Lower lobe of right lung (tissue), 2 donors: Measurements from ENCODE around the gene PAOX. TPM values are rescaled to one million over a fixed set of nuclear protein-coding genes. Genes with fewer than 3 reads are reported as not detected.

ENCODE experiments used
- ATAC-seq, 2 donors: fragments of 200-7000 bp; cut with Tn5 transposase; one replicate each; pipeline ENCODE4 v1.9.1; 2020 to 2022; ENCODE audit warnings: mild to moderate bottlenecking in 2 of 2, moderate library complexity in 2 of 2
- DNase-seq: peaks from one replicate; pipeline ENCODE4 v3.0.0-alpha.2; 2020
- H3K27ac ChIP-seq: fragments of 200-600 bp; one replicate; pipeline ENCODE4 v1.8.0; 2022
- H3K27me3 ChIP-seq: fragments of 200-600 bp; one replicate; pipeline ENCODE4 v1.8.0; 2022; ENCODE audit warnings: low read depth
- H3K36me3 ChIP-seq: fragments of 200-600 bp; one replicate; pipeline ENCODE4 v1.8.0; 2022; ENCODE audit warnings: mild to moderate bottlenecking
- H3K4me1 ChIP-seq: fragments of 200-600 bp; one replicate; pipeline ENCODE4 v1.8.0; 2022
- H3K4me3 ChIP-seq: fragments of 200-600 bp; one replicate; pipeline ENCODE4 v1.8.0; 2022; ENCODE audit warnings: mild to moderate bottlenecking
- H3K9me3 ChIP-seq: fragments of 200-600 bp; one replicate; pipeline ENCODE4 v1.8.0; 2022
- intact Hi-C: fragments of 100-400 bp; cut with DNase I; formaldehyde crosslinking; loops from one replicate; pipeline ENCODE4 v1.11.0; 2022
- total RNA-seq: library from RNA; stranded (reverse); fragmentation: NEBNext Ultra II Directional; extraction: Animal tissue kit (Norgen Biotek cat#: 25700); gene quantifications from one replicate; pipeline ENCODE4 v1.2.1, GENCODE V29; 2021
- TF ChIP-seq, protein P1 (sequence below): fragments of 200-600 bp; IDR thresholded peaks from one replicate; pipeline ENCODE4 v1.8.0; 2022; ENCODE audit warnings: antibody characterized with exemption, mild to moderate bottlenecking
- donor health status: DM: no; HTN: yes; CAD: no; lungs with severe emphysema.

PAOX gene
- total RNA-seq, 1 donor from 2014 or later, result 6.9 TPM

DNA sequence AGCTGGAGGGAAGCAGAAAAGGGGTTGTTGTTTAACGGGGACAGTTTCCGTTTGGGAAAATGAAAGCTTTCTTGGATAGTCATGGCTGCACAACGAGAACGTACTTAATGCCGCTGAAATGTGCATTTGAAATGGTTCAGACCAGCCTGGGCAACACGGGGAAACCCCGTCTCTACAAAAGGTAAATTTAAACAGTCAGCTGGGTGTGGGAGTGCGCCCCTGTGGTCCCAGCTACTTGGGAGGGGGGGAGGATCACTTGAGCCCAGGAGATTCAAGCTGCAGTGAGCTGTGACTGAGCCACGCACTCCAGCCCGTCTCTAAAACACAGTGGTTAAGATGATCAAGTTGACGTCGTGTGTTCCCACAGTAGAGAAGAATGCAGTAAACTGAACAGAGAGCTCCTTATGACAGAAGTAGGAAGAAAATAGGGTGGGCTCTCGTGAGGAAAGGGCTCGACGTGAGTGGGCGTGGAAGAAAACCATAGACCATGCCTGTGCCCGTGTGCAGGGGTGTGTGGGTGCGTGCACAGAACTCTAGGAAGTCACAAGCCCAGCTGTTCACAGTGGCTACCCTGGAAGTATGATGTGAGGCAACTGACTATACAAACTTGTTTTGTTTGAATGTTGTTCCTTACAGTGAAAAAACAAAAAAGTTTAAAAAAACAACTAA is 17.2 kb upstream of the PAOX start:
- Histone ChIP-seq H3K36me3 (peaks cover 49% of the 10 kb centered on the region), H3K4me3 (no peak overlapping the region), H3K27ac (no peak overlapping the region), H3K27me3 (no peaks in the 10 kb centered on the region), H3K9me3 (no peaks in the 10 kb centered on the region), H3K4me1 (peaks cover 6% of the 10 kb centered on the region)
- no peak for ATAC-seq
- TF ChIP-seq, protein P1, sequence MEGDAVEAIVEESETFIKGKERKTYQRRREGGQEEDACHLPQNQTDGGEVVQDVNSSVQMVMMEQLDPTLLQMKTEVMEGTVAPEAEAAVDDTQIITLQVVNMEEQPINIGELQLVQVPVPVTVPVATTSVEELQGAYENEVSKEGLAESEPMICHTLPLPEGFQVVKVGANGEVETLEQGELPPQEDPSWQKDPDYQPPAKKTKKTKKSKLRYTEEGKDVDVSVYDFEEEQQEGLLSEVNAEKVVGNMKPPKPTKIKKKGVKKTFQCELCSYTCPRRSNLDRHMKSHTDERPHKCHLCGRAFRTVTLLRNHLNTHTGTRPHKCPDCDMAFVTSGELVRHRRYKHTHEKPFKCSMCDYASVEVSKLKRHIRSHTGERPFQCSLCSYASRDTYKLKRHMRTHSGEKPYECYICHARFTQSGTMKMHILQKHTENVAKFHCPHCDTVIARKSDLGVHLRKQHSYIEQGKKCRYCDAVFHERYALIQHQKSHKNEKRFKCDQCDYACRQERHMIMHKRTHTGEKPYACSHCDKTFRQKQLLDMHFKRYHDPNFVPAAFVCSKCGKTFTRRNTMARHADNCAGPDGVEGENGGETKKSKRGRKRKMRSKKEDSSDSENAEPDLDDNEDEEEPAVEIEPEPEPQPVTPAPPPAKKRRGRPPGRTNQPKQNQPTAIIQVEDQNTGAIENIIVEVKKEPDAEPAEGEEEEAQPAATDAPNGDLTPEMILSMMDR, result no peak
- intact Hi-C loops, result no loop called here
- DNase-seq, result no peak

DNA sequence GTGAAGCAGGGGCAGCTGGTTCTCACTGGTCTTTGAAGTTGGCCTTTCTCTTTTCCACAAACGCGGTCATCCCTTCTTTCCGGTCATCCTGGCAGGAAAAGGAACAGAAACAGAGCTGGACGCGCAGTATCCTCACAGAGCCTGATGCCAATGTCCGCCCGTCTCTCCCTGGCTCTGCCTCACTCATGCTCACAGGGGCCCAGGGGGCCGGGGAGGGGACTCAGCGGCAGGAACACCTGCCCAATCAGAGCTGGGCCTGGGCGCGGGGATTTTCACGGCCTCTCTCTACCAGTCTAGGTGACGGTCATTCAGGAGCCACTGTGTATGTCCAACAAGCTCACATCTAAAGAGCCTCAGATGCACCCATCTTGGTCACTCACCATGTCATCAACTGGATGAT is 16.2 kb upstream of the PAOX start:
- Histone ChIP-seq H3K9me3 (no peaks in the 10 kb centered on the region), H3K4me1 (no peaks in the 10 kb centered on the region), H3K27ac (no peak overlapping the region), H3K36me3 (peaks cover 58% of the 10 kb centered on the region), H3K27me3 (no peaks in the 10 kb centered on the region), H3K4me3 (no peak overlapping the region)
- DNase-seq (no peak), ATAC-seq (no peak)
- intact Hi-C loops, result no loop called here
- TF ChIP-seq, protein P1, result no peak

DNA sequence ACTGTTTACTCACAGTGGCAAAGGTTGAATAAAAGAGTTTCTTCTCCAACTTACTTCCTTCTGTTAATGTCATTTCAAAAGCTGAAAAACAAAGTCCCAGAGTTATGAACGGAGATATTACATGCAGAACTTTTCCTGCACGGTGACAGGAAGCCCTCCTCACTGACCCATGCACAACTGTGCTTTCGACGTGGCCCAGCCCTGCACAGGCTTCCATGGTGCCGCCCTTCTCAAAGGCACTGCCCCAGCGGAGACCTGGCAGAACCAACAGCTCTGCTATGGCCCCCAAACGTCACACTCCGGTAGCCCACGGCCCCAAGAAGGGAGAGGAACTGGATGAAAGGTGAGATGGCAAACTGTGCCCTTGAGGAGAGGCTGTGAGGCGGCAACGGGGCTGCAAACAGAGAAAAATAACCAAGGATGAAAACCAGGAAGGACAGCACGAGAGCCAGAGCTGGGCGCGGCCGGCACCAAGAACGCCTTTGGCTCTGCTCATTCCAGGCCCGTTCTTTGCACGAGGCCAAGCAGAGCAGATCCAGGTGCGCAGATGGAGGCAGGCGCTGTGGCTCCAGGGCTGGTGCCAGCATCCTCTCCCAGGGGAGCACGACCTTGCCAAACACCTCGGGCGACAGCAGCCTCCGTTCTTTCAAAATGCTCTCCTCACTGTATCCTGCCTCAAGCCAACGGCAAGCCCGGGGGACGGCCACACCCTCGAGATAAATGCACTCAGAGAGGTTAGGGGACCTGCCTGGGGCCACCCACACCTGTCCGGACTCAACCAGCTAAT is 14.2 kb upstream of the PAOX start:
- no peak for ATAC-seq
- Histone ChIP-seq H3K27me3 (no peaks in the 10 kb centered on the region), H3K4me3 (no peak overlapping the region), H3K9me3 (no peaks in the 10 kb centered on the region), H3K36me3 (peaks cover 78% of the 10 kb centered on the region), H3K4me1 (no peaks in the 10 kb centered on the region), H3K27ac (no peak overlapping the region)
- intact Hi-C loops, result no loop called here
- TF ChIP-seq, protein P1, result no peak
- DNase-seq, result no peak

DNA sequence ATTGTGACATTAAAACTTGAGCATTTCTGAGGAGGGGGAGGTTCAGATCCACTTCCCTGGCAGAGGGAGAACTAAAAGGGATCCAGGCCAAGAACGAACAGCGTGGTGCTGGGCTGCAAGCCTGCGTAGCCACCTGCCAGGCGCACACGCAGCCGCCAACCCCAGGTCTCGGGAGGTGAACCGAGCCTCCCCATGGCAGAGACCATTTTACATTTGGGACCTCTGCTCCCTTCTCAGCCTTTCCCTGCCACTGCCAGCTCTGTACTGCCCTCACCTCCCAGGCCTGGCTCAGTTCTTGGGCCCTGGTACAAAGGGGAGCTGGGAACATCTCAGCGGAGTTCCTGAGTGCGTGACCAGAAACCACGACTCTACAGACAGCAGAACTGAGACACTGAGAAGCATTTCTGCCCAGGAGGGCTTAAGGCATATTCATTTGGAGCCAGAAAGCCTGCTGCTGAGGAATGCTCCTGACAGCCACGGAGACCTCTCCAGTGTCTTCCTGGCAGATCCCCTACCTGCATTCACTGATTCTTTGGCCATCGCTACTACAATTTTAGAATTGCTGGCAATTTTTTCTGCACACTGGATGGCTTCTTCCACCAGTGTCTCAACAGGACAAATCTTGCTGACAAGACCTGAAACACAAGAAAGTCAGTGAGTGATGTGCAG is 13.5 kb upstream of the PAOX start:
- Histone ChIP-seq H3K36me3 (peaks cover 86% of the 10 kb centered on the region), H3K4me1 (no peaks in the 10 kb centered on the region), H3K27ac (no peak overlapping the region), H3K27me3 (no peaks in the 10 kb centered on the region), H3K4me3 (no peak overlapping the region), H3K9me3 (no peaks in the 10 kb centered on the region)
- ATAC-seq (no peak), DNase-seq (no peak)
- intact Hi-C loops, result no loop called here
- TF ChIP-seq, protein P1, result no peak

DNA sequence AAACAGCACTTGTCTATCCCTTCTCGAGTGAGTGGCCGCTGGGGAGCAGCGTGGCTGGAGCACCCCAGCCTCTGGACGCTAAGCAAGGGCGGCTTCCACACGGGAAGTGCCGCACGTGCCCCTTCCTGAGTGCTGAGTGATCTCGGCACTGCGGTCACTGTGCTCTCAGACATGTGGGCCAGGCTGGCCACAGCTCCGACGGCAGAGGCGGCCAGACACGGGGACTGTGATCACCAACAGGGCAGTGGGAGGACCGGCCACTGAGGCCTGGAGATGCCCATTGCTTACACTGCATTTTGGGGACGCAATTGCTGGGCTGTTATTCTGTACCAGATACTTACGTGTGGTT is 13.0 kb upstream of the PAOX start:
- peaks cover 91% of the 10 kb centered on the region for H3K36me3 ChIP-seq
- DNase-seq (no peak), ATAC-seq (no peak)
- H3K4me3 ChIP-seq, result no peak overlapping the region
- H3K4me1 ChIP-seq, result no peaks in the 10 kb centered on the region
- H3K9me3 ChIP-seq, result no peaks in the 10 kb centered on the region
- intact Hi-C loops, result no loop called here
- H3K27me3 ChIP-seq, result no peaks in the 10 kb centered on the region
- TF ChIP-seq, protein P1, result no peak
- H3K27ac ChIP-seq, result no peak overlapping the region
